HEK293 (cell line): ENCODE measurements around the gene STOML3.
A peak's percentile ranks its signal among the peaks of the same experiment; 100 is the strongest.

Experiments used
- CTCF ChIA-PET: fragments of 350-600 bp; formaldehyde crosslinking; extraction: SDS; loops from one replicate; lab custom pipeline; 2021; ENCODE audit warnings: antibody characterized with exemption; lab: Yijun Ruan, JAX
- POLR2A ChIA-PET: fragments of 300-600 bp; formaldehyde crosslinking; extraction: SDS; loops from one replicate; lab custom pipeline; 2020; ENCODE audit warnings: antibody characterized with exemption, inconsistent platforms; lab: Yijun Ruan, JAX
- H3K27ac ChIP-seq: fragments of 200-500 bp; sonication (Bioruptor generic); 2 replicates; pipeline ENCODE4 v1.5.1; 2014; ENCODE audit warnings: low read depth, low read length, control low read depth, inconsistent platforms; ENCODE audit errors: extremely low read depth
- H3K36me3 ChIP-seq, 2 experiments: fragments of 200-500 bp in 1 of 2; sonication (Bioruptor generic) in 1 of 2; 1 replicate in 1 of 2; 2 replicates in 1 of 2; pipeline ENCODE4 v1.5.1; 2014 to 2017; ENCODE audit warnings: inconsistent platforms in 2 of 2, low read length in 2 of 2; ENCODE audit not compliant: control insufficient read depth in 2 of 2, insufficient read depth in 1 of 2
- H3K4me1 ChIP-seq: fragments of 200-500 bp; sonication (Bioruptor generic); 2 replicates; pipeline ENCODE4 v1.5.1; 2014; ENCODE audit warnings: mild to moderate bottlenecking, low read length, inconsistent platforms; ENCODE audit not compliant: control insufficient read depth, insufficient read depth
- H3K4me3 ChIP-seq: 2 replicates; pipeline ENCODE4 v1.5.1; 2011; ENCODE audit warnings: low read depth, mild to moderate bottlenecking, control low read depth, low read length, moderate library complexity
- H3K9me3 ChIP-seq: fragments of 200-500 bp; sonication (Bioruptor generic); 2 replicates; pipeline ENCODE4 v1.5.1; 2014; ENCODE audit warnings: low read depth, low read length, inconsistent platforms; ENCODE audit not compliant: control insufficient read depth, insufficient read depth
- FEZF1 ChIP-seq: fragments of 450-650 bp; formaldehyde crosslinking; IDR thresholded peaks from 2 replicates; pipeline ENCODE4 v1.5.1; 2016; ENCODE audit warnings: missing biosample characterization, missing genetic modification characterization
- SCRT2 ChIP-seq: fragments of 450-650 bp; formaldehyde crosslinking; IDR thresholded peaks from 2 replicates; pipeline ENCODE4 v1.5.1; 2016; ENCODE audit warnings: missing biosample characterization, missing genetic modification characterization
- SETDB1 ChIP-seq: IDR thresholded peaks from one replicate; pipeline ENCODE4 v1.6.1; 2017; ENCODE audit warnings: mild to moderate bottlenecking, low read length, moderate library complexity, mixed read lengths; ENCODE audit not compliant: insufficient read length
- WT1 ChIP-seq: fragments of 450-650 bp; formaldehyde crosslinking; IDR thresholded peaks from 2 replicates; pipeline ENCODE4 v1.5.1; 2016; ENCODE audit warnings: missing biosample characterization, missing genetic modification characterization
- ZBTB48 ChIP-seq: fragments of 450-650 bp; formaldehyde crosslinking; IDR thresholded peaks from 2 replicates; pipeline ENCODE4 v1.5.1; 2016; ENCODE audit warnings: missing biosample characterization, missing genetic modification characterization
- ZBTB8A ChIP-seq: fragments of 450-650 bp; formaldehyde crosslinking; IDR thresholded peaks from 2 replicates; pipeline ENCODE4 v1.5.1; 2016; ENCODE audit warnings: missing biosample characterization, missing genetic modification characterization
- ZNF133 ChIP-seq: fragments of 450-650 bp; formaldehyde crosslinking; IDR thresholded peaks from 2 replicates; pipeline ENCODE4 v1.5.1; 2016; ENCODE audit warnings: missing biosample characterization, missing genetic modification characterization
- ZNF335 ChIP-seq: fragments of 450-650 bp; formaldehyde crosslinking; conservative IDR thresholded peaks from 2 replicates; pipeline ENCODE4 v1.5.1; 2016; ENCODE audit warnings: missing biosample characterization, missing genetic modification characterization
- ZNF350 ChIP-seq: fragments of 450-650 bp; formaldehyde crosslinking; IDR thresholded peaks from 2 replicates; pipeline ENCODE4 v1.5.0; 2017; ENCODE audit warnings: missing biosample characterization, mild to moderate bottlenecking, missing genetic modification characterization
- ZNF394 ChIP-seq: fragments of 450-650 bp; formaldehyde crosslinking; IDR thresholded peaks from 2 replicates; pipeline ENCODE4 v1.5.1; 2016; ENCODE audit warnings: missing biosample characterization, missing genetic modification characterization, mild to moderate bottlenecking, moderate library complexity, borderline replicate concordance
- ZNF610 ChIP-seq: fragments of 450-650 bp; formaldehyde crosslinking; IDR thresholded peaks from 2 replicates; pipeline ENCODE4 v1.5.1; 2016; ENCODE audit warnings: missing biosample characterization, missing genetic modification characterization, borderline replicate concordance
- ZNF629 ChIP-seq: fragments of 450-650 bp; formaldehyde crosslinking; IDR thresholded peaks from 2 replicates; pipeline ENCODE4 v1.5.1; 2017; ENCODE audit warnings: missing biosample characterization, missing genetic modification characterization
- ZNF660 ChIP-seq: fragments of 450-650 bp; IDR thresholded peaks from 2 replicates; pipeline ENCODE4 v1.5.1; 2018; ENCODE audit warnings: missing biosample characterization, mild to moderate bottlenecking, missing genetic modification characterization
- TF ChIP-seq, protein P1 (sequence below): fragments of 450-650 bp; formaldehyde crosslinking; IDR thresholded peaks from 2 replicates; pipeline ENCODE4 v1.5.1; 2016; ENCODE audit warnings: missing biosample characterization, missing genetic modification characterization
- TF ChIP-seq, protein P2 (sequence below): fragments of 450-650 bp; formaldehyde crosslinking; IDR thresholded peaks from 2 replicates; pipeline ENCODE4 v1.5.1; 2016; ENCODE audit warnings: missing biosample characterization, missing genetic modification characterization
- TF ChIP-seq, protein P3 (sequence below): fragments of 450-650 bp; formaldehyde crosslinking; IDR thresholded peaks from 2 replicates; pipeline ENCODE4 v1.5.1; 2016; ENCODE audit warnings: missing biosample characterization, missing genetic modification characterization
- TF ChIP-seq, protein P4 (sequence below): fragments of 450-650 bp; formaldehyde crosslinking; IDR thresholded peaks from 2 replicates; pipeline ENCODE4 v1.5.1; 2017; ENCODE audit warnings: missing biosample characterization, missing genetic modification characterization
- TF ChIP-seq, protein P5 (sequence below): fragments of 450-650 bp; formaldehyde crosslinking; IDR thresholded peaks from 2 replicates; pipeline ENCODE4 v1.5.1; 2016; ENCODE audit warnings: missing biosample characterization, missing genetic modification characterization
- TF ChIP-seq, protein P6 (sequence below): fragments of 450-650 bp; formaldehyde crosslinking; IDR thresholded peaks from 2 replicates; pipeline ENCODE4 v1.5.1; 2017; ENCODE audit warnings: missing biosample characterization, missing genetic modification characterization
- TF ChIP-seq, protein P7 (sequence below): fragments of 450-650 bp; formaldehyde crosslinking; conservative IDR thresholded peaks from 2 replicates; pipeline ENCODE4 v1.5.1; 2016; ENCODE audit warnings: low read depth, missing biosample characterization, missing genetic modification characterization

The STOML3 gene

DNA sequence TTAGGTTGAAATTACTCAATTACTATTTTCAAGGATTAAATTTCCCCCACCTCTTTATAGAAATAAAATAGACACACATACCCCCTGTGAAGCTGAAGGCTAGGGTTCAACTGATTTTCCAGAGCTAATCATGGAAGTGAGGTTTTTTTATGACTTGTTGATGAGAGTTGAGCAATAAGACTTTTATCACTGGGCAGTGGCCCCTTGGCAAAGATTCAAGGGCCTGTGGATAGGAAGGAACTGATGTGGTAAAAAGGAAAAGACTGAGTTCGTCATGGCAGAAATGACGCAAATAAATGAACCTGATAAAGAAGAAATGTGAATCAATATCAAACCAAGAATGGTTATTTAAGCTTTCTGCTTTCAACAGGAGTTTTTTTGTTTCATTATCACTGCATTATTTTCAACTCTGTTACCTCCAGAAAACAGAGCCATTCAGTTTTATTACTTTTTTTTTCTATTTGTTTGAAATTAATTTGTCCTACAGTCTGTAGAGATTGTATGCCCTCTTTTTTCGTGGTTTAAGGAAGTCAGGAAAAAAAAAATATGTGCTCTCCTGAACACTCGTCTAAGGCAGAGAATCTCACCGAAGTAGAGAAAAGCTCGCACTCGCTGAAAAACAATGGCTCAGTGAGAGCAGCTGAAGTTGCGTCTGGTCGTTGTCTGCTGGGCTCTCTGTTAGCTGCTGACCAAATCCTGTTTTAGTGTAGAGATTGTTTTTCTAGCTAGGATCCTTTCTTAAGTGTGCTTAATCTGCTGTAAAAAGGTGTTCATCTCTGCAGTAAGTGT, 38.9 kb downstream of the STOML3 start:
- Histone ChIP-seq H3K27ac (no peak overlapping the region), H3K4me1 (no peaks in the 10 kb centered on the region), H3K9me3 (no peaks in the 10 kb centered on the region), H3K4me3 (no peak overlapping the region), H3K36me3 (no peaks in the 10 kb centered on the region)
- ChIA-PET POLR2A (no interaction called here), CTCF (no interaction called here)
- no peak for TF ChIP-seq WT1
- no peak for TF ChIP-seq ZNF133 (tag by site-specific recombination)
- TF ChIP-seq ZNF394 (tag by site-specific recombination), result no peak
- TF ChIP-seq SETDB1, result no peak
- TF ChIP-seq, protein P1, sequence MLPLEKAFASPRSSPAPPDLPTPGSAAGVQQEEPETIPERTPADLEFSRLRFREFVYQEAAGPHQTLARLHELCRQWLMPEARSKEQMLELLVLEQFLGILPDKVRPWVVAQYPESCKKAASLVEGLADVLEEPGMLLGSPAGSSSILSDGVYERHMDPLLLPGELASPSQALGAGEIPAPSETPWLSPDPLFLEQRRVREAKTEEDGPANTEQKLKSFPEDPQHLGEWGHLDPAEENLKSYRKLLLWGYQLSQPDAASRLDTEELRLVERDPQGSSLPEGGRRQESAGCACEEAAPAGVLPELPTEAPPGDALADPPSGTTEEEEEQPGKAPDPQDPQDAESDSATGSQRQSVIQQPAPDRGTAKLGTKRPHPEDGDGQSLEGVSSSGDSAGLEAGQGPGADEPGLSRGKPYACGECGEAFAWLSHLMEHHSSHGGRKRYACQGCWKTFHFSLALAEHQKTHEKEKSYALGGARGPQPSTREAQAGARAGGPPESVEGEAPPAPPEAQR (tag by site-specific recombination), result no peak
- TF ChIP-seq, protein P2, sequence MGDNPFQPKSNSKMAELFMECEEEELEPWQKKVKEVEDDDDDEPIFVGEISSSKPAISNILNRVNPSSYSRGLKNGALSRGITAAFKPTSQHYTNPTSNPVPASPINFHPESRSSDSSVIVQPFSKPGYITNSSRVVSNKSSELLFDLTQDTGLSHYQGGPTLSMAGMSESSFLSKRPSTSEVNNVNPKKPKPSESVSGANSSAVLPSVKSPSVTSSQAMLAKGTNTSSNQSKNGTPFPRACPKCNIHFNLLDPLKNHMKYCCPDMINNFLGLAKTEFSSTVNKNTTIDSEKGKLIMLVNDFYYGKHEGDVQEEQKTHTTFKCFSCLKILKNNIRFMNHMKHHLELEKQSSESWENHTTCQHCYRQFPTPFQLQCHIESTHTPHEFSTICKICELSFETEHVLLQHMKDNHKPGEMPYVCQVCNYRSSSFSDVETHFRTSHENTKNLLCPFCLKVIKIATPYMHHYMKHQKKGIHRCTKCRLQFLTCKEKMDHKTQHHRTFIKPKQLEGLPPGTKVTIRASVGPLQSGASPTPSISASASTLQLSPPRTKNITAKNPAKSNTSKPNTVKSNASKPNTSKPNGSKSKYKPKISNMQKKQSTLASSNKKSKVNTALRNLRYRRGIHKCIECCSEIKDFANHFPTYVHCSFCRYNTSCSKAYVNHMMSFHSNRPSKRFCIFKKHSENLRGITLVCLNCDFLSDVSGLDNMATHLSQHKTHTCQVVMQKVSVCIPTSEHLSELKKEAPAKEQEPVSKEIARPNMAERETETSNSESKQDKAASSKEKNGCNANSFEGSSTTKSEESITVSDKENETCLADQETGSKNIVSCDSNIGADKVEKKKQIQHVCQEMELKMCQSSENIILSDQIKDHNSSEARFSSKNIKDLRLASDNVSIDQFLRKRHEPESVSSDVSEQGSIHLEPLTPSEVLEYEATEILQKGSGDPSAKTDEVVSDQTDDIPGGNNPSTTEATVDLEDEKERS (tag by site-specific recombination), result no peak
- TF ChIP-seq SCRT2 (tag by site-specific recombination), result peak; percentile 51; the same call in 1 of the 2 replicates
- peak; percentile 83; the same call in 1 of the 2 replicates for TF ChIP-seq ZBTB48 (tag by site-specific recombination)
- TF ChIP-seq, protein P3, sequence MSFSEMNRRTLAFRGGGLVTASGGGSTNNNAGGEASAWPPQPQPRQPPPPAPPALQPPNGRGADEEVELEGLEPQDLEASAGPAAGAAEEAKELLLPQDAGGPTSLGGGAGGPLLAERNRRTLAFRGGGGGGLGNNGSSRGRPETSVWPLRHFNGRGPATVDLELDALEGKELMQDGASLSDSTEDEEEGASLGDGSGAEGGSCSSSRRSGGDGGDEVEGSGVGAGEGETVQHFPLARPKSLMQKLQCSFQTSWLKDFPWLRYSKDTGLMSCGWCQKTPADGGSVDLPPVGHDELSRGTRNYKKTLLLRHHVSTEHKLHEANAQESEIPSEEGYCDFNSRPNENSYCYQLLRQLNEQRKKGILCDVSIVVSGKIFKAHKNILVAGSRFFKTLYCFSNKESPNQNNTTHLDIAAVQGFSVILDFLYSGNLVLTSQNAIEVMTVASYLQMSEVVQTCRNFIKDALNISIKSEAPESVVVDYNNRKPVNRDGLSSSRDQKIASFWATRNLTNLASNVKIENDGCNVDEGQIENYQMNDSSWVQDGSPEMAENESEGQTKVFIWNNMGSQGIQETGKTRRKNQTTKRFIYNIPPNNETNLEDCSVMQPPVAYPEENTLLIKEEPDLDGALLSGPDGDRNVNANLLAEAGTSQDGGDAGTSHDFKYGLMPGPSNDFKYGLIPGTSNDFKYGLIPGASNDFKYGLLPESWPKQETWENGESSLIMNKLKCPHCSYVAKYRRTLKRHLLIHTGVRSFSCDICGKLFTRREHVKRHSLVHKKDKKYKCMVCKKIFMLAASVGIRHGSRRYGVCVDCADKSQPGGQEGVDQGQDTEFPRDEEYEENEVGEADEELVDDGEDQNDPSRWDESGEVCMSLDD (tag by site-specific recombination), result no peak
- TF ChIP-seq, protein P4, sequence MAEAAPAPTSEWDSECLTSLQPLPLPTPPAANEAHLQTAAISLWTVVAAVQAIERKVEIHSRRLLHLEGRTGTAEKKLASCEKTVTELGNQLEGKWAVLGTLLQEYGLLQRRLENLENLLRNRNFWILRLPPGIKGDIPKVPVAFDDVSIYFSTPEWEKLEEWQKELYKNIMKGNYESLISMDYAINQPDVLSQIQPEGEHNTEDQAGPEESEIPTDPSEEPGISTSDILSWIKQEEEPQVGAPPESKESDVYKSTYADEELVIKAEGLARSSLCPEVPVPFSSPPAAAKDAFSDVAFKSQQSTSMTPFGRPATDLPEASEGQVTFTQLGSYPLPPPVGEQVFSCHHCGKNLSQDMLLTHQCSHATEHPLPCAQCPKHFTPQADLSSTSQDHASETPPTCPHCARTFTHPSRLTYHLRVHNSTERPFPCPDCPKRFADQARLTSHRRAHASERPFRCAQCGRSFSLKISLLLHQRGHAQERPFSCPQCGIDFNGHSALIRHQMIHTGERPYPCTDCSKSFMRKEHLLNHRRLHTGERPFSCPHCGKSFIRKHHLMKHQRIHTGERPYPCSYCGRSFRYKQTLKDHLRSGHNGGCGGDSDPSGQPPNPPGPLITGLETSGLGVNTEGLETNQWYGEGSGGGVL (tag by site-specific recombination), result 0 out of 2 replicates have a peak, but pooled peaks have one; percentile 35
- TF ChIP-seq, protein P5, sequence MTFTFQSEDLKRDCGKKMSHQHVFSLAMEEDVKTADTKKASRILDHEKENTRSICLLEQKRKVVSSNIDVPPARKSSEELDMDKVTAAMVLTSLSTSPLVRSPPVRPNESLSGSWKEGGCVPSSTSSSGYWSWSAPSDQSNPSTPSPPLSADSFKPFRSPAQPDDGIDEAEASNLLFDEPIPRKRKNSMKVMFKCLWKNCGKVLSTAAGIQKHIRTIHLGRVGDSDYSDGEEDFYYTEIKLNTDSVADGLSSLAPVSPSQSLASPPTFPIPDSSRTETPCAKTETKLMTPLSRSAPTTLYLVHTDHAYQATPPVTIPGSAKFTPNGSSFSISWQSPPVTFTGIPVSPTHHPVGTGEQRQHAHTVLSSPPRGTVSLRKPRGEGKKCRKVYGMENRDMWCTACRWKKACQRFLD (tag by site-specific recombination), result no peak
- no peak for TF ChIP-seq ZNF610 (tag by site-specific recombination)
- 0 out of 2 replicates have a peak, but pooled peaks have one; percentile 19 for TF ChIP-seq ZNF335 (tag by site-specific recombination)
- peak; percentile 58 for TF ChIP-seq ZNF629 (tag by site-specific recombination)
- no peak for TF ChIP-seq ZBTB8A (tag by site-specific recombination)
- peak; percentile 72; the same call in 1 of the 2 replicates for TF ChIP-seq ZNF350
- TF ChIP-seq ZNF660 (tag by site-specific recombination), result 0 out of 2 replicates have a peak, but pooled peaks have one; percentile 30
- TF ChIP-seq, protein P6, sequence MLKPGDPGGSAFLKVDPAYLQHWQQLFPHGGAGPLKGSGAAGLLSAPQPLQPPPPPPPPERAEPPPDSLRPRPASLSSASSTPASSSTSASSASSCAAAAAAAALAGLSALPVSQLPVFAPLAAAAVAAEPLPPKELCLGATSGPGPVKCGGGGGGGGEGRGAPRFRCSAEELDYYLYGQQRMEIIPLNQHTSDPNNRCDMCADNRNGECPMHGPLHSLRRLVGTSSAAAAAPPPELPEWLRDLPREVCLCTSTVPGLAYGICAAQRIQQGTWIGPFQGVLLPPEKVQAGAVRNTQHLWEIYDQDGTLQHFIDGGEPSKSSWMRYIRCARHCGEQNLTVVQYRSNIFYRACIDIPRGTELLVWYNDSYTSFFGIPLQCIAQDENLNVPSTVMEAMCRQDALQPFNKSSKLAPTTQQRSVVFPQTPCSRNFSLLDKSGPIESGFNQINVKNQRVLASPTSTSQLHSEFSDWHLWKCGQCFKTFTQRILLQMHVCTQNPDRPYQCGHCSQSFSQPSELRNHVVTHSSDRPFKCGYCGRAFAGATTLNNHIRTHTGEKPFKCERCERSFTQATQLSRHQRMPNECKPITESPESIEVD (tag by site-specific recombination), result peak; percentile 38; the same call in 1 of the 2 replicates
- TF ChIP-seq FEZF1, result peak; percentile 72
- TF ChIP-seq, protein P7, sequence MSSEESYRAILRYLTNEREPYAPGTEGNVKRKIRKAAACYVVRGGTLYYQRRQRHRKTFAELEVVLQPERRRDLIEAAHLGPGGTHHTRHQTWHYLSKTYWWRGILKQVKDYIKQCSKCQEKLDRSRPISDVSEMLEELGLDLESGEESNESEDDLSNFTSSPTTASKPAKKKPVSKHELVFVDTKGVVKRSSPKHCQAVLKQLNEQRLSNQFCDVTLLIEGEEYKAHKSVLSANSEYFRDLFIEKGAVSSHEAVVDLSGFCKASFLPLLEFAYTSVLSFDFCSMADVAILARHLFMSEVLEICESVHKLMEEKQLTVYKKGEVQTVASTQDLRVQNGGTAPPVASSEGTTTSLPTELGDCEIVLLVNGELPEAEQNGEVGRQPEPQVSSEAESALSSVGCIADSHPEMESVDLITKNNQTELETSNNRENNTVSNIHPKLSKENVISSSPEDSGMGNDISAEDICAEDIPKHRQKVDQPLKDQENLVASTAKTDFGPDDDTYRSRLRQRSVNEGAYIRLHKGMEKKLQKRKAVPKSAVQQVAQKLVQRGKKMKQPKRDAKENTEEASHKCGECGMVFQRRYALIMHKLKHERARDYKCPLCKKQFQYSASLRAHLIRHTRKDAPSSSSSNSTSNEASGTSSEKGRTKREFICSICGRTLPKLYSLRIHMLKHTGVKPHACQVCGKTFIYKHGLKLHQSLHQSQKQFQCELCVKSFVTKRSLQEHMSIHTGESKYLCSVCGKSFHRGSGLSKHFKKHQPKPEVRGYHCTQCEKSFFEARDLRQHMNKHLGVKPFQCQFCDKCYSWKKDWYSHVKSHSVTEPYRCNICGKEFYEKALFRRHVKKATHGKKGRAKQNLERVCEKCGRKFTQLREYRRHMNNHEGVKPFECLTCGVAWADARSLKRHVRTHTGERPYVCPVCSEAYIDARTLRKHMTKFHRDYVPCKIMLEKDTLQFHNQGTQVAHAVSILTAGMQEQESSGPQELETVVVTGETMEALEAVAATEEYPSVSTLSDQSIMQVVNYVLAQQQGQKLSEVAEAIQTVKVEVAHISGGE (tag by site-specific recombination), result no peak
